NCI-H345 treated with DMSO at 0.1 percent for 48 hours (cell line): ENCODE results near the gene APCS.

Experiments used
- DNase-seq: peaks from one replicate; lab custom pipeline; 2025; ENCODE audit not compliant: unreplicated experiment; lab: John Stamatoyannopoulos, UW

APCS gene, protein sequence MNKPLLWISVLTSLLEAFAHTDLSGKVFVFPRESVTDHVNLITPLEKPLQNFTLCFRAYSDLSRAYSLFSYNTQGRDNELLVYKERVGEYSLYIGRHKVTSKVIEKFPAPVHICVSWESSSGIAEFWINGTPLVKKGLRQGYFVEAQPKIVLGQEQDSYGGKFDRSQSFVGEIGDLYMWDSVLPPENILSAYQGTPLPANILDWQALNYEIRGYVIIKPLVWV

GRCh38 chr1:159587461-159587951 is at the start of gene APCS:
APCS (plus strand) TSS chr1:159587826; CDS start chr1:159587922, 96 bp downstream.
- no peak for DNase-seq

DNA sequence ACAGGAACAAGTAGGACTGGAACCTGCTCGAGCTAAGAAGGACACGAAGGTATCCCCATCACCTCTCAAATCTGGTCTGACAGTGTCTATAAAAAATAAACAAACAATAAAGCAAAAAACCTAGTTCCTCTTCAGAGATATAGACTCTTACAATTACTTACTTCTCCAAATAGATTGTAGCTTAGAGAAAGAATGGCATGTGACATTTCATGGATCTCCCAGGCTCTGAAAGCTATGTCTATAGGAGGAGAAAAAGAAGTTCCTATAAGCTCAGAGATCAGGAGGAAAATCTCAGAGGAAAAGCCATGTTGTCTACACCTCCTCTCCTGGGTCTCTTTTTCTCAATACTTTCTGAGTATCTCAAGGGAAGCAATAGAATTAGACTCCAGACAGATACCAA is 39.5 kb upstream of the APCS start:
- DNase-seq, result no peak

DNA sequence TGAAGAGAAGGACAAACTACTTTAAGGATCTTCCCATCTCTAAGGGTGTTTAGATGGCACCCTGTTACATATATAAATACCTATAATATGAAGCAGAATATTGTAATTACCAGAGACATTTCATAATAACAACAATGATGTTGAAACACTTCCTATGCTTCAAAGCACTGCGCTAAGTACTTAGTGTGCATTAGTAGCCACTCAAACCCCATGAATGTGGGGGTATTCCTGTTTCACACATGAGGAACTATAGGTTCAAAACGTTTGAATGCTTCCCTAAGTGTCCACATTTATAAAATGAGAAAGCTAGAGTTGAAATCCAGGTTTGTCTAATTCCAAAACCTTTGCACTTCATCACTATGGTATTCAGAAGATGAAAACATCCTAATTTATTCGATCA is 33.4 kb upstream of the APCS start:
- DNase-seq, result no peak

DNA sequence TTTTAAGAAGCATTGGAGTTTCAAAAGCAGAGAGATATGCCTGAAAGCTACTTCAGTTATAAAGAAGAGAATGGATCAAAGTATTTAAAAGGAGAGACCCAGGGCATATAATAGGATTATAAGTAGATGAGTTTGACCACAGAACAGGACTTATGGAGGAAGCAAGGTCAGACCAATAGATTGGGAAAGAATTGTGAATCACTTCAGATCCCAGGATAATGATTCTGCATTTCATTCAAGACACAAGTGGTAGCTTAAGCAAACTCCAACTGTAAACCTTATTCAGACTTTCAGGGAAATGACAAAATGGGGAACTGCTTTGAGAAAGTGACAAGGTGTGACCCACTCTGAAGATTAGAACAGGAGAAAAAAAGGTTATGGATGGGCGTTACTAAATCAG is 32.9 kb upstream of the APCS start:
- no peak for DNase-seq

DNA sequence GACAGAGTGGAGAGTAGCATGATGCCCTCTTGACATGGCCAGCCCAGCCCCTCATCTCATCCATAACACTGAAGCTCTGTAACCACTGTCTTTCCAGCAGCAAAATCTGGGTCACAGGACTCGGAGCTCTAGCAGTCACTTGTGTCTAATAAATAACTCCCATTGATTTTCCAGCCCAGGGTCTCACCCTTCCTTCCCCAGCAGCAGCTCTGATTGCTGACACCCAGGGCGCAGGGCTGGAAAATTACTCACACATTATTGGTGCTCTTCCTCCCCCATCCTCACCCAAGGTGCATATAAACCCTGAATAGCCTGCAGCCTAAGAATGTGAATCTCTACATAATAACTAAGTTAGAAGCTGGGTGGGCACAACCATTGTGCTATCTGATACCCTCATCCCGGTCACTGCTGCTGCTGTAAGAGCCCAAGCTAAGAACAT is 30.7 kb upstream of the APCS start:
- DNase-seq, result no peak

DNA sequence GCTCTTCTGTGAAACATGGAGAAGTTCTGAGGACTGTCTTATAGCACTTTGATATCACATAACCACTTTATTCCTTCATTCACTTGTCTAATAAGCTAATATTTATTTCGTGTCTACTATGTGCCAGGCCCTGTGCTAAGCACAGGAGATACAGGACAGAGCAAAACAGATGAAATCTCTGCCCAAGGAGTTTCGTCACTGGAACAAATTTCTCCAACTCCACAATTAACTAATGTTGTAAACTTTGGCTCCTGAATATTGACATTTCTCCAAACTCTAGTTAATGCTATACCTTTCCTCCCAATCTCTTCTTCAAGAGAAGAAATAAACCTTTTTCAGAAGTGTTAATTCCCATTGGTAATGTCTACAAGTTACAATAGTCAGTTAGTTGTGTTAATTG is 27.0 kb upstream of the APCS start:
- DNase-seq, result no peak

DNA sequence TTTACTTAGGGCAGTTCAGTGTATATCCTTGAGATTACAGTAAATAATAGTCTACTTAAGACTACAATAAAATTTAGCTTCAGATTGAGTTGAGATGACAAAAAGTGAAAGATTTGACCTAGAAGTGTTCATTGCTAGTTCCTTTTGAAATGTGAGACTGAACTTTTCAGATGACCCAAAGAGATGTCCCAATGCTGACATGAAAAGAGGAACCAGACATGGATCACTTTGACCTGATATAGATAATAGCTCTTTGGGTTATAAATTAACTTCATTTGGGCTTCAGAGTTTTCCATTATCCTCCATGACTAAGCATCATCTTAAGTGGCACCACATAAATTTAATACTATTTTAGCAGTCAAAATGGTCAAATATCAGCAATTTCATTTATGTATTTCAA is 26.1 kb upstream of the APCS start:
- no peak for DNase-seq

- no peak for DNase-seq
Observed at GRCh38 chr1:159562680-159563079, 24.9 kb upstream of the APCS start.

- no peak for DNase-seq
Observed at GRCh38 chr1:159577446-159577845, 10.2 kb upstream of the APCS start.

- no peak for DNase-seq
Observed at GRCh38 chr1:159580340-159580739, 7.3 kb upstream of the APCS start.

- no peak for DNase-seq
Observed at GRCh38 chr1:159581422-159581821, 6.2 kb upstream of the APCS start.

DNA sequence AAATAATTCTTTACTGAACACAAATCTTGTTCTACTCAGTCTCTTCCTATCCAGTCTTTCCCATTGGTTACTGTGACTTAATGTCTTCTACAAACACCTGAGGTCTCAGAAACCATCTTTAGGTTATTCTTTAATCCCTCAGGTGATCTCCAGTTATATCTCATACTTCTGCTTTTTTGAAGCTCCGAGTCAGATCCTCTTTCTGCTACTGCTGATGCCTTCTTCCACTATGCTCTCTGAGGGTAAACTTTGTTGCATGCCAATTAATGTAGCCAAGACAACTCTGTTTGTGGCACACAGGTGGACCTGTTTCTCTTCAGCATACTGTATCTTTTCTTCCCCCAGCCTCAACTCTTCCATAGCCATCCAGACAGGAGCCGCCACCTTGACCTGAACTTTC is 3.1 kb upstream of the APCS start:
- DNase-seq, result no peak

DNA sequence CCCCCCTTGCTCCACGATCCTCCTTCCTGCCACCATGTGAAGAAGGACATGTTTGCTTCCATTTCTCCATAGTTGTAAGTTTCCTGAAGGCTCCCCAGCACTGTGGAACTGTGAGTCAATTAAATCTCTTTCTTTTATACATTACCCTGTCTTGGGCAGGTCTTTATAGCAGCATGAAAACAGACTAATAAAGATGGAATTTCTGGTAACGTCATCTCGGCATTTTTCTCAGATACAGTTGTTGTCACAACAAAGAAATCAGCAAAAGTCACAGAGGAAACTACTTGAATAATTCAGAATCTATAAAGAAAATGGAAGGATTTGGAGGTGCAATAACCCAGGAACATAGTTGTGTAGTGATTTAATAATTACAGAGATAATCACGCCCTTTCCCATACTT is 4.4 kb downstream of the APCS start:
- DNase-seq, result no peak

DNA sequence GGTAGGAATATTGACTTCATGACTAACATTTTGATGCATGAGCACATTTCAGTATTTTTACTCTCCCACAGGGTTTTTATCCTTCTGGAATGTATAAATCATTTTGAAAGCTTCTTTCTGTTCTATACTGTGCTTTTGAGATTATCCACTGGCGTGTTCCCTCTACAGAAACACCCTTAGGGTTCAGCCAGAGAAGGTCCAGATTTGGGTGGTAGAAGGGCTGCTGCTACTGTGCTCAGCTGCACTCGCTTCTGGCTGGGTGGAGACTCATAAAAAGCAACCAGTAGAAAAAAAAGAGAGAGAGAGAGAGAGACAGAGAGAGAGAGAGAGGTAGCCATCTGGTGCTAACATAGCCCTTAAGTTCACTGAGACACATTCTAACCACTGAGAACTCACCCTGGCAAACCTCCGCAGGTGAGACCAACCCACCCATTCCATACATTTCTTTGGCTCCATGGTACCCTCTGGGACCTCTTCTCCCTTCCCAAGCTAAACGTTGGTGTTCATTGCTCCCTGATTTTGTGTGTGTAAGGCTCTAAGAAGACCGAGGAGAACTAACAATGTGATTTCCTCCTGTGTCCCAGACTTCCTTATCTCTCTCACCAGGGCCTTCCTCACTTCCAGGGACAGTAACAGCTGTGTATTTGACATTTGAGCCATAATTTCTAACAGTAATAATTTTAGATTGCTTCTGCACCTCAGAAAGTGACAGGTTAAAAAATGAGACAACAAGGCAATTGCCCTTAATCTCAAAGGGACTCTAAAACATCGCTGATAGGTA is 7.2 kb downstream of the APCS start:
- DNase-seq, result no peak

DNA sequence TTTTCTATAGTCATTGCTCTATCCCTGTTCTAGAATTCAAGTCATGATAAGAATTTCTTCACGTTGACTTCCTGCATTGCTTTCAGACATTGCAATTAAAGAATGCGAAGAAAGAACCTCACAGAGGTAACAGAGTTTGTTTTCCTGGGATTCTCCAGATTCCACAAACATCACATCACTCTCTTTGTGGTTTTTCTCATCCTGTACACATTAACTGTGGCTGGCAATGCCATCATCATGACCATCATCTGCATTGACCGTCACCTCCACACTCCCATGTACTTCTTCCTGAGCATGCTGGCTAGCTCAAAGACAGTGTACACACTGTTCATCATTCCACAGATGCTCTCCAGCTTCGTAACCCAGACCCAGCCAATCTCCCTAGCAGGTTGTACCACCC is 10.6 kb downstream of the APCS start:
- DNase-seq, result no peak

DNA sequence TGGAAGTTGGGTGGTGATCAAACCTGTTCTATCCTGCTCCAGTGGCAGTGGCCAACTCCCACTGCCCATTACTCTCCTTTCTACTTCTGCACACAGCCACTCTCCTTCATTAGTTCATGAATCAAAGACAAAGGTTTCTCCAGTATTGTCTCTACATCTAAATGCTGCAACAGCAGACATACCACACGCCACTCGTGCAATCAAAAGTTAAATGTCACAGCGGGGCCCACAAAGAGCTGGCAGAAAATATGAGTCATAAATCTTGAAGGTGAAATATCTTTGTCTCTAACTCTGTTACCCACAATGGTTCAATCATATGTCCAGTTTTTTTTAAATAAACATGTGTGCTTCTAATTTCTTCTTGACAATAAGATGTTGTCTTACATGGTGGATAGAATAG is 13.3 kb downstream of the APCS start:
- DNase-seq, result no peak

GRCh38 chr1:159602501-159602999 is 14.9 kb downstream of the APCS start:
- no peak for DNase-seq

GRCh38 chr1:159612211-159612885 is 24.7 kb downstream of the APCS start:
- no peak for DNase-seq

- no peak for DNase-seq
Observed at GRCh38 chr1:159632922-159633321, 45.3 kb downstream of the APCS start.
